Endothelial cell (in vitro differentiated cells): Measurements from ENCODE around the gene HIVEP3. TPM values are rescaled to one million over a fixed set of nuclear protein-coding genes. Genes with fewer than 3 reads are reported as not detected.

ENCODE experiments used
- DNase-seq: peaks from one replicate; pipeline ENCODE4 v3.0.0; 2021; ENCODE audit warnings: low spot score
- H3K27ac Mint-ChIP-seq: one replicate; pipeline ENCODE4 v1.8.0; 2021; ENCODE audit warnings: mixed read lengths, inconsistent platforms; ENCODE audit not compliant: unreplicated experiment
- H3K27me3 Mint-ChIP-seq: one replicate; pipeline ENCODE4 v1.8.0; 2021; ENCODE audit warnings: mild to moderate bottlenecking, moderate library complexity, mixed read lengths, inconsistent platforms; ENCODE audit not compliant: unreplicated experiment
- H3K36me3 Mint-ChIP-seq: one replicate; pipeline ENCODE4 v1.8.0; 2021; ENCODE audit warnings: mild to moderate bottlenecking, low read depth, mixed read lengths, inconsistent platforms; ENCODE audit not compliant: unreplicated experiment
- H3K4me1 Mint-ChIP-seq: one replicate; pipeline ENCODE4 v1.8.0; 2021; ENCODE audit warnings: mild to moderate bottlenecking, mixed read lengths, inconsistent platforms; ENCODE audit not compliant: unreplicated experiment
- H3K4me3 Mint-ChIP-seq: one replicate; pipeline ENCODE4 v1.8.0; 2021; ENCODE audit warnings: mild to moderate bottlenecking, mixed read lengths, inconsistent platforms; ENCODE audit not compliant: unreplicated experiment
- H3K9me3 Mint-ChIP-seq: one replicate; pipeline ENCODE4 v1.8.0; 2021; ENCODE audit warnings: mixed read lengths, inconsistent platforms; ENCODE audit not compliant: unreplicated experiment
- total RNA-seq: library from RNA; stranded (reverse); fragmentation: NEBNext Ultra II Directional; extraction: Animal tissue kit (Norgen Biotek cat#: 25700); gene quantifications from one replicate; pipeline ENCODE4 v1.2.1, GENCODE V29; 2021; ENCODE audit not compliant: unreplicated experiment
- TF ChIP-seq, protein P1 (sequence below): fragments of 200-600 bp; sonication (generic); IDR thresholded peaks from one replicate; pipeline ENCODE4 v1.5.0; 2021; ENCODE audit warnings: antibody characterized with exemption; ENCODE audit not compliant: unreplicated experiment

Gene HIVEP3
- total RNA-seq, 1 donor from 2014 or later: 8.9 TPM

GRCh38 chr1:41674522-41674921 lies 244.2 kb downstream of the HIVEP3 start:
- H3K4me1 Mint-ChIP-seq: peaks cover 13% of the 10 kb centered on the region
- H3K9me3 Mint-ChIP-seq: no peaks in the 10 kb centered on the region
- no peak overlapping the region for H3K27ac Mint-ChIP-seq
- no peak for DNase-seq
- H3K27me3 Mint-ChIP-seq: peaks cover 10% of the 10 kb centered on the region
- TF ChIP-seq, protein P1, sequence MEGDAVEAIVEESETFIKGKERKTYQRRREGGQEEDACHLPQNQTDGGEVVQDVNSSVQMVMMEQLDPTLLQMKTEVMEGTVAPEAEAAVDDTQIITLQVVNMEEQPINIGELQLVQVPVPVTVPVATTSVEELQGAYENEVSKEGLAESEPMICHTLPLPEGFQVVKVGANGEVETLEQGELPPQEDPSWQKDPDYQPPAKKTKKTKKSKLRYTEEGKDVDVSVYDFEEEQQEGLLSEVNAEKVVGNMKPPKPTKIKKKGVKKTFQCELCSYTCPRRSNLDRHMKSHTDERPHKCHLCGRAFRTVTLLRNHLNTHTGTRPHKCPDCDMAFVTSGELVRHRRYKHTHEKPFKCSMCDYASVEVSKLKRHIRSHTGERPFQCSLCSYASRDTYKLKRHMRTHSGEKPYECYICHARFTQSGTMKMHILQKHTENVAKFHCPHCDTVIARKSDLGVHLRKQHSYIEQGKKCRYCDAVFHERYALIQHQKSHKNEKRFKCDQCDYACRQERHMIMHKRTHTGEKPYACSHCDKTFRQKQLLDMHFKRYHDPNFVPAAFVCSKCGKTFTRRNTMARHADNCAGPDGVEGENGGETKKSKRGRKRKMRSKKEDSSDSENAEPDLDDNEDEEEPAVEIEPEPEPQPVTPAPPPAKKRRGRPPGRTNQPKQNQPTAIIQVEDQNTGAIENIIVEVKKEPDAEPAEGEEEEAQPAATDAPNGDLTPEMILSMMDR: no peak
- no peak overlapping the region for H3K4me3 Mint-ChIP-seq
- H3K36me3 Mint-ChIP-seq: no peaks in the 10 kb centered on the region

- Mint-ChIP-seq H3K36me3 (no peaks in the 10 kb centered on the region), H3K27ac (no peak overlapping the region), H3K9me3 (no peaks in the 10 kb centered on the region), H3K4me1 (peaks cover 13% of the 10 kb centered on the region), H3K27me3 (peaks cover 10% of the 10 kb centered on the region), H3K4me3 (no peak overlapping the region)
- TF ChIP-seq, protein P1: no peak
- no peak for DNase-seq
Observed at GRCh38 chr1:41673806-41674205, 244.9 kb downstream of the HIVEP3 start.

- Mint-ChIP-seq H3K4me1 (peaks cover 11% of the 10 kb centered on the region), H3K27ac (no peak overlapping the region)
Observed at GRCh38 chr1:41673378-41673777, 245.3 kb downstream of the HIVEP3 start.

GRCh38 chr1:41672641-41673361 lies 245.9 kb downstream of the HIVEP3 start:
- TF ChIP-seq, protein P1: no peak
- DNase-seq: no peak
- Mint-ChIP-seq H3K27ac (no peak overlapping the region), H3K9me3 (no peaks in the 10 kb centered on the region), H3K4me1 (peaks cover 9% of the 10 kb centered on the region), H3K36me3 (no peaks in the 10 kb centered on the region), H3K27me3 (peaks cover 13% of the 10 kb centered on the region), H3K4me3 (no peak overlapping the region)

More at GRCh38 chr1:41673378-41673777, 245.3 kb downstream of the HIVEP3 start:
- Mint-ChIP-seq H3K36me3 (no peaks in the 10 kb centered on the region), H3K27me3 (peaks cover 11% of the 10 kb centered on the region), H3K4me3 (no peak overlapping the region), H3K9me3 (no peaks in the 10 kb centered on the region)
- no peak for DNase-seq
- TF ChIP-seq, protein P1: no peak

DNA sequence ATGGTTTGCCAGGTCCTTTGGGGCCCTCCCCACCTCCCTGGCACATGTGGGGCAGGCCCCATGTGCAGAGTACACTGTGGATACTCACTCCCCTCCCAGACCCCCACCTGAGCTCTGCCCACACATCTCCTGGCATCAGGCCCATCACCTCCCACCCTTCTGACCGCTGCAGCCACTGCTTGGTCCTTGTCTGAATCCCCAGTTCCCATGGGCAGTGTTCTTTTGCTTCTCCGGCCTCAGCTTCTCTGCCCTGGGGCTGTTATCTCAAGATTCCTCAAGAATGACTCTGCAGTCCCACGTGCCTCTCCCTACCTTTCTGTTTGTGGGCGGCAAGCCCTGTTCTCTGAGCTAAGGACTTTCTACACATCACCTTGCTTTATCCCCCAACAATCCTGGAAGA lies 246.5 kb downstream of the HIVEP3 start:
- no peak for DNase-seq
- Mint-ChIP-seq H3K4me1 (peaks cover 9% of the 10 kb centered on the region), H3K27me3 (peaks cover 10% of the 10 kb centered on the region), H3K4me3 (no peak overlapping the region), H3K36me3 (no peaks in the 10 kb centered on the region), H3K27ac (no peak overlapping the region), H3K9me3 (no peaks in the 10 kb centered on the region)
- TF ChIP-seq, protein P1: no peak
